GM19463 (cell line): ENCODE results near the gene ZBTB22.

Experiments used
- ATAC-seq: cut with Tn5 transposase; IDR thresholded peaks from one replicate; pipeline ENCODE4 v1.9.1; 2021; ENCODE audit warnings: mild to moderate bottlenecking, moderate library complexity; ENCODE audit not compliant: unreplicated experiment

The ZBTB22 gene

GRCh38 chr6:33333666-33334065, 16.1 kb upstream of the ZBTB22 start:
- ATAC-seq: no peak

- no peak for ATAC-seq
Observed at GRCh38 chr6:33330736-33331135, 13.2 kb upstream of the ZBTB22 start.

- ATAC-seq: no peak
Observed at GRCh38 chr6:33329058-33329457, 11.5 kb upstream of the ZBTB22 start.

DNA sequence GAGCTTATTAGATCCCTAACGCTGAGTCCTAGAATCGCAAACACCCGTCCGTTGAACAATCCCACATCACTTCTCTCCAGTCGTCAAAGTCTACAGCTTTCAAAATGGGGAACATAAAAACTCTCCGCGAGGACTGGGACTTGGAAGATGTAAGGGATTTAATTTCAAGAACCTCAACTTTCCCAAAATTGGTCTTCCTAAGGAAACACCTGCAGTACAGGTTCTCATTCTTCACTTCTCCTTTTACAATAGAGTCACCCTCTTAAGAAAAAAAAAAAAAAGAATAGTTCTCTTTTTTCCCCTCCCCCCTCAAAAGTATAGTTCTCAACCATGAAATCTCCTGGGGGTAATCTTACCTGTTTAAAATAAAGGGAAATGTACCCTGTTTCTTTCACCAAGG, 6.6 kb upstream of the ZBTB22 start:
- ATAC-seq: no peak

DNA sequence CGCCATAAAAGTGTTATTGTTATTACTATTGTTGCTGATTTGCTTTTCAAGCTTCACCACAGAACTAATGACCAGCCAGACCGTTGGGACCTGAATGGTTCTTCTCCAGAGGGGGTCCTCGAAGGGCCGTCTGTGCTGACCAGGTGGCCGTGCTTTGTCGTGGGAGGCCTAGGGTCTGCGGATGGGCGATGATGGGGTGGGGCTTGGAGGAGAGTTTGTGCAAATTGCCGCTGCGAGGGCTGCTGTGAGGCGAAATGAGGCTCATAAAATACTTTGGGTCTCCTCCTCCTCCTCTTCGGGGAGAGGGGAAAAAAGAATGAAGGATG, 6.0 kb upstream of the ZBTB22 start:
- no peak for ATAC-seq

GRCh38 chr6:33321227-33321626, 3.7 kb upstream of the ZBTB22 start:
- ATAC-seq: no peak

GRCh38 chr6:33320315-33321181, 3.0 kb upstream of the ZBTB22 start:
- no peak for ATAC-seq

DNA sequence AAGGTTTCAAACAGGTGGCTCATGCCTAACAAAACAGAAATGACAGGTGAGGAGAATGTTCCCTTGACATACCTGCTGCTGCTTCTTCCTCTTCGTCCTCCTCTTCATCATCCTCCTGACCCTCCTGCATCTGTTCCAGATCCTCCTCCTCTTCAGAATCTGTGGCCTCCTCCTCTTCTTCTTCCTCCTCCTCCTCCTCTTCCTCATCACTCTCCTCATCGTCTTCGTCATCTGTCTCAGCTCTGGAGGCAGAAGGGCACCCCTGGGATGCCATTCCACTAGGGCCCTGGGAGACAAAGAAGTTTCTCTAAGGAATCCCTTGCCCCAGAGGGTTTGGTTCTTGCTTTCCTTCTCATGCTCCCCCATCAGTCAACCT, 2.4 kb upstream of the ZBTB22 start:
- no peak for ATAC-seq

DNA sequence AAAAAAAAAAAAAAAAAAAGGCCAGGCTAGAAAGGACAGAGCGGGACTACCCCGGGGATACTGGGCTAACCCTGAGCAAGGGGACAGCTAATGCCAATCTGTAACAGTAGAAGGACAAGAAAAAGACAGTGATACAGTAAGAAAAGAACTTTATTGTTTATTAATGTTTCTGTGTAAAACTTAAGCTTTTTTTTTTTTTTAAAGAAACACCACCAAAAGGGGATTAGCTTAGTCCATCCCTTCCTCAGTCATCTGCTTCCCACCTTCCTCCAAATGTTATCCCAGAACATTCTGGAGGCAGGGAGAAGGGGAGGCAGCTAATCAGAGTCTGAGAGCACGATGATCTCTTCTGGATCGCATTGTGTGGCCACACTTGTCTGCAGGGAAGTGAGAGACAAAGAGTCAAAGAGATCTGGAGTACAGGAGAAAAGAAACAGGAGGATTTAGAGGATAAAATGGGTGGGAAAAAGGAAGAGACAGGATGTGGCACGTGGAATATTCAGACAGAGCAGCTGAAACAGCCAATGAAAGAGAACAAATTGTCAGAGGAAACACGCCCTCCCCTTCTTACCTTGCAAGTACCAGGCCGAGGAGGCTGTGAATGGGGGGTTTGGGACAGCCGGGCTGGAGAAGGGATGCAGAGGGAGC, 1.0 kb upstream of the ZBTB22 start:
- ATAC-seq: no peak

DNA sequence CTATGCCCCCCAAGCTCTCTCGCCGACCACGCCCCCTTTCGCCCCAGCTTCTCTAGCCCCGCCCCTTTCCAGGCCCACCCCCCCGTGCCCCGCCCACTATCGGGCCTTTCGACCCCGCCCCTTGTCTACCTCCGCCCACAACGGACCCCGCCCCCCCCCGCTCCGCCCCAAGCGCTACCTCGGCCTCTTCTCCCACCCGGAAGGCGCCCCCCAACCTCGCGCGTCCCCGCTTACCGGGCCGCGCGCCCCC, 200 bp downstream of the ZBTB22 start:
- no peak for ATAC-seq

GRCh38 chr6:33316603-33317418, 733 bp downstream of the ZBTB22 start:
- ATAC-seq: no peak

- ATAC-seq: no peak
Observed at GRCh38 chr6:33315793-33316602, 1.5 kb downstream of the ZBTB22 start.

GRCh38 chr6:33314943-33315792, 2.4 kb downstream of the ZBTB22 start:
- ATAC-seq: no peak

- no peak for ATAC-seq
Observed at GRCh38 chr6:33314515-33314942, 3.0 kb downstream of the ZBTB22 start.

GRCh38 chr6:33313709-33314514, 3.6 kb downstream of the ZBTB22 start, which contains the start of gene TAPBP:
TAPBP (minus strand) TSS chr6:33314078; CDS start chr6:33314041, 37 bp downstream.
- ATAC-seq: peak; percentile 41

GRCh38 chr6:33313105-33313708, 4.3 kb downstream of the ZBTB22 start:
- no peak for ATAC-seq

DNA sequence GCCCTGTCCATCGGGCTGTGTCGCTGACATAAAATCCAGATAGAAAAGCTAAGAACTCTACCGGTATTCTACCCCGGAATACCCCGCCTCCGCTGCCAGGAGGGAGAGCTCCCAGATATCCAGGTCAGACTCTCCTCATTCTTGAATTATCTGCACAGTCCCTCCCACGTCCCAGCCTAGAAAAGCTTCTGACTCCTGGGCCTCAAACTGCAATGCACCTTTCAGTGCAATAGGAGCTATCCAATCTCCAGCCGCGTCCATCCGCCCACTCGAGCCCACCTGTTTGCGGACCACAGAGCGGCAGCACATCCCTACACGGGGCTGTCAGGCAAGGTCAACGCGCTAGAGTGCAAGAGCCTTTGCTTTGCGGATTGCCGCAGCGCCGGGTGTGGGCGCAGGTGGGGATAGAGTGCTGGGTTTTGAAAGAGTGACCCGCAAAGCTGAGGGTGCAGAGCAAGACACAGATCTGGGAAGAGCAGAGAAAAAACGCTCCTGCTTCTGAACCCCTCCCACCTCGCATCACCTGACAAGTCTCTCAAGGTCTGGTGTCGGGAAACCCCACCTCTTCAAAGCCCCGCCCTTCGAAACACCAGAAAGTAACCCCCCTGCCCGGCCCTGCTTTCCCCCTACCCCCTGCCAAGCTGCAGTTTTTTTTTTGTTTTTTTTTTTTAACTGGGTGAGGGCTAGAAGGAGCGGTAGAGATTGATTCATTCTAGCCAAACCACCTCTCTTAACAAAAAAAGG, 5.0 kb downstream of the ZBTB22 start:
- ATAC-seq: peak; percentile 29

DNA sequence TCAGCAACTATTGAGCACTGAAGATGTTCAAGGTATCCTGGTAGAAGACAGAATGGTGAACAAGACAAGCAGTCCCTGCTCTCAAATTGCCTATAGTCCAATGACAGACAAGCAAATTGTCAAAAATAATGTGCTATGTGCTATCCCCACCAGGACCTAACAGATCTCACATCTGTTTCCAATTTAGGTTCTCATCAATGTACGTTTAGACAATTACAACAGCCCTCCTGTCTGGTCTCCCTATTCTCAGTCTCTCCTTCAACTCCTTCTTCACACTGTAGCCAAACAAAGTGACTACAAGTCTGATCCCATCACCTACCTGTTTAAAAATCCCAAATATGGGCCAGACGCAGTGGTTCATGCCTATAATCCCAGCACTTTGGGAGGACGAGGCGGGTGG, 11.2 kb downstream of the ZBTB22 start:
- ATAC-seq: no peak
